Stimulated activated naive B cell treated with anti-CD40 and anti-IgM and Interleukin-4, amounts not matched to agents 10 μg/mL and 1 μg/mL and 100 μg/mL, for 72 hours (primary cell): ENCODE data around the gene WFS1.

Experiments
- ATAC-seq, 2 donors: fragments of 150-1000 bp; cut with Tn5 transposase; replicated peaks; 2 replicates each; pipeline ENCODE4 v1.10.0; 2021; ENCODE audit warnings: moderate library complexity in 1 of 2
- DNase-seq: peaks from one replicate; pipeline ENCODE4 v3.0.0; 2021
- H3K27ac Mint-ChIP-seq: one replicate; pipeline ENCODE4 v1.8.0; 2022; ENCODE audit warnings: mild to moderate bottlenecking, mixed read lengths
- H3K27me3 Mint-ChIP-seq, 2 donors: one replicate each; pipeline ENCODE4 v1.8.0; 2022; ENCODE audit warnings: mixed read lengths in 2 of 2
- H3K36me3 Mint-ChIP-seq, 2 donors: one replicate each; pipeline ENCODE4 v1.8.0; 2022; ENCODE audit warnings: mixed read lengths in 2 of 2, mild to moderate bottlenecking in 1 of 2
- H3K4me1 Mint-ChIP-seq, 2 donors: one replicate each; pipeline ENCODE4 v1.8.0; 2022; ENCODE audit warnings: mixed read lengths in 2 of 2, mild to moderate bottlenecking in 1 of 2
- H3K4me3 Mint-ChIP-seq, 2 donors: one replicate each; pipeline ENCODE4 v1.8.0; 2022; ENCODE audit warnings: mild to moderate bottlenecking in 2 of 2, mixed read lengths in 2 of 2, moderate library complexity in 1 of 2
- H3K9me3 Mint-ChIP-seq, 2 donors: one replicate each; pipeline ENCODE4 v1.8.0; 2022; ENCODE audit warnings: mixed read lengths in 2 of 2, mild to moderate bottlenecking in 1 of 2

WFS1 gene

GRCh38 chr4:6350646-6351045 lies 81.0 kb downstream of the WFS1 start:
- H3K27me3 Mint-ChIP-seq: peaks cover 15 to 22% of the 10 kb centered on the region in 2 donors
- H3K36me3 Mint-ChIP-seq: no peaks in the 10 kb centered on the region
- peaks cover 0 to 3% of the 10 kb centered on the region in 2 donors for H3K4me1 Mint-ChIP-seq
- no peak overlapping the region for H3K27ac Mint-ChIP-seq
- DNase-seq: no peak
- H3K4me3 Mint-ChIP-seq: no peak overlapping the region
- ATAC-seq: no peak
- H3K9me3 Mint-ChIP-seq: peaks cover 0 to 4% of the 10 kb centered on the region in 2 donors

GRCh38 chr4:6351246-6352000 lies 81.8 kb downstream of the WFS1 start:
- H3K4me1 Mint-ChIP-seq: peaks cover 0 to 3% of the 10 kb centered on the region in 2 donors
- no peaks in the 10 kb centered on the region for H3K36me3 Mint-ChIP-seq
- no peak for DNase-seq
- peaks cover 15 to 22% of the 10 kb centered on the region in 2 donors for H3K27me3 Mint-ChIP-seq
- no peak overlapping the region for H3K27ac Mint-ChIP-seq
- no peak for ATAC-seq
- H3K4me3 Mint-ChIP-seq: no peak overlapping the region
- H3K9me3 Mint-ChIP-seq: no peaks in the 10 kb centered on the region

- H3K4me1 Mint-ChIP-seq: peaks cover 0 to 3% of the 10 kb centered on the region in 2 donors
- no peaks in the 10 kb centered on the region for H3K36me3 Mint-ChIP-seq
- no peak for DNase-seq
- no peaks in the 10 kb centered on the region for H3K9me3 Mint-ChIP-seq
- H3K4me3 Mint-ChIP-seq: no peak overlapping the region
- H3K27me3 Mint-ChIP-seq: peaks cover 15 to 22% of the 10 kb centered on the region in 2 donors
- H3K27ac Mint-ChIP-seq: no peak overlapping the region
- ATAC-seq: no peak
These were observed 82.5 kb downstream of the WFS1 start for GRCh38 chr4:6352031-6352692.
